Measurements from ENCODE around the gene NRXN3. TPM values are rescaled to one million over a fixed set of nuclear protein-coding genes. Genes with fewer than 3 reads are reported as not detected.

Gene NRXN3
- total and polyA plus RNA-seq, 2 of the 4 experiments (the other 2 are of a cell fraction), result 4.8 to 25.1 TPM

- H3K4me1 ChIP-seq (ENCODE audit: control insufficient read depth, insufficient read depth, low read length), result no peaks in the 10 kb centered on the region
- intact Hi-C loops (cut with micrococcal nuclease) (no loop called here), in situ Hi-C loops (cut with MboI; ENCODE audit: low sequenced_read_pairs) (no loop called here), dilution Hi-C loops (cut with HindIII; ENCODE audit: low sequenced_read_pairs, unreplicated experiment) (no loop called here)
- no peak overlapping the region for H3K18ac ChIP-seq (ENCODE audit: low read depth, low read length)
- H2BK120ac ChIP-seq (ENCODE audit: low read depth, low read length), result no peak overlapping the region
- H2BK20ac ChIP-seq (ENCODE audit: low read depth, low read length), result no peak overlapping the region
- no peak for DNase-seq
- TF ChIP-seq MXI1 (IDR thresholded peaks at IDR 0.05; ENCODE audit: borderline replicate concordance, low read depth, low read length) (no peak), CTCF (conservative IDR thresholded peaks at IDR 0.05; ENCODE audit: low read depth, low read length) (no peak), USF2 (IDR thresholded peaks at IDR 0.05; ENCODE audit: low read depth, low read length) (no peak), MAZ (IDR thresholded peaks at IDR 0.05; ENCODE audit: borderline replicate concordance, low read depth, low read length) (no peak), SMC3 (IDR thresholded peaks at IDR 0.05; ENCODE audit: low read depth, low read length) (no peak), ELK1 (IDR thresholded peaks at IDR 0.05; ENCODE audit: borderline replicate concordance, low read depth, low read length) (no peak), FOS (IDR thresholded peaks at IDR 0.05; ENCODE audit: low read depth, low read length) (no peak), BHLHE40 (IDR thresholded peaks at IDR 0.05; ENCODE audit: low read depth, low read length) (no peak), MAFK (IDR thresholded peaks at IDR 0.05; ENCODE audit: low read depth, low read length) (no peak), RCOR1 (IDR thresholded peaks at IDR 0.05; ENCODE audit: insufficient replicate concordance, low read length) (no peak), RAD21 (IDR thresholded peaks at IDR 0.05; ENCODE audit: low read length) (no peak)
- H3K4ac ChIP-seq (ENCODE audit: low read depth, low read length), result no peak overlapping the region
- no peak overlapping the region for H3K4me3 ChIP-seq (ENCODE audit: insufficient read depth, low read depth, low read length)
- no peak for ATAC-seq (ENCODE audit: low read depth)
- H2BK5ac ChIP-seq (ENCODE audit: low read depth, low read length, poor library complexity, severe bottlenecking), result no peak overlapping the region
- H3K23ac ChIP-seq (ENCODE audit: low read depth, low read length), result no peak overlapping the region
- no peaks in the 10 kb centered on the region for H3K27me3 ChIP-seq (ENCODE audit: control insufficient read depth, insufficient read depth, low read length)
- POLR2A ChIA-PET (ENCODE audit: unreplicated experiment), result no interaction called here
- BruUV-seq (replicated peaks), result no TSS peak
- H3K14ac ChIP-seq (replicated peaks; ENCODE audit: low read depth, low read length), result no peak overlapping the region
- no peaks in the 10 kb centered on the region for H3K9me1 ChIP-seq (ENCODE audit: insufficient read depth, low read length)
- H4K91ac ChIP-seq (ENCODE audit: insufficient read depth, low read depth, low read length), result no peak overlapping the region
- no peak overlapping the region for H4K5ac ChIP-seq (ENCODE audit: low read depth, low read length)
- H3K79me1 ChIP-seq (ENCODE audit: low read depth in 1 of 2, low read length in 2 of 2), result no peaks in the 10 kb centered on the region
- CTCF ChIA-PET, result no interaction called here
- H2AK9ac ChIP-seq (replicated peaks; ENCODE audit: low read depth, low read length, poor library complexity), result no peak overlapping the region
- H4K20me1 ChIP-seq (ENCODE audit: insufficient read depth, low read length), result no peaks in the 10 kb centered on the region
- H3K4me2 ChIP-seq (ENCODE audit: low read depth, low read length), result no peak overlapping the region
- no peak overlapping the region for H2AFZ ChIP-seq (replicated peaks; ENCODE audit: low read length, poor library complexity)
- H3K9ac ChIP-seq (ENCODE audit: low read depth, low read length), result no peak overlapping the region
- no CpG with 5 or more reads among the region's 3 CpGs for WGBS, 2 experiments (ENCODE audit: extremely low coverage in 2 of 2, insufficient read length in 1 of 2)
- H2AK5ac ChIP-seq (ENCODE audit: low read depth, low read length), result no peak overlapping the region
- no peak overlapping the region for H3K56ac ChIP-seq (ENCODE audit: extremely low read depth, insufficient read depth, low read length)
- no peaks in the 10 kb centered on the region for H3K9me3 ChIP-seq (ENCODE audit: control insufficient read depth, insufficient read depth, low read length)
- H2BK15ac ChIP-seq (ENCODE audit: low read depth, low read length), result no peak overlapping the region
- no peak overlapping the region for H3K27ac ChIP-seq (ENCODE audit: insufficient read depth, low read length)
- no peak overlapping the region for H4K8ac ChIP-seq (ENCODE audit: low read depth in 2 of 2, low read length in 2 of 2)
- no peaks in the 10 kb centered on the region for H3K36me3 ChIP-seq (ENCODE audit: control insufficient read depth, insufficient read depth, low read length)
Measured at GRCh38 chr14:79728331-79728730, 1558.2 kb downstream of the NRXN3 start.

Data from IMR-90 (cell line).